ENCODE measurements around the gene ENTPD5.
"Not testable (repeated sequence)": the region's sequence is repeated elsewhere in the genome, so short reads cannot be mapped to it uniquely, and the experiment has no call there.

ENTPD5 gene

DNA sequence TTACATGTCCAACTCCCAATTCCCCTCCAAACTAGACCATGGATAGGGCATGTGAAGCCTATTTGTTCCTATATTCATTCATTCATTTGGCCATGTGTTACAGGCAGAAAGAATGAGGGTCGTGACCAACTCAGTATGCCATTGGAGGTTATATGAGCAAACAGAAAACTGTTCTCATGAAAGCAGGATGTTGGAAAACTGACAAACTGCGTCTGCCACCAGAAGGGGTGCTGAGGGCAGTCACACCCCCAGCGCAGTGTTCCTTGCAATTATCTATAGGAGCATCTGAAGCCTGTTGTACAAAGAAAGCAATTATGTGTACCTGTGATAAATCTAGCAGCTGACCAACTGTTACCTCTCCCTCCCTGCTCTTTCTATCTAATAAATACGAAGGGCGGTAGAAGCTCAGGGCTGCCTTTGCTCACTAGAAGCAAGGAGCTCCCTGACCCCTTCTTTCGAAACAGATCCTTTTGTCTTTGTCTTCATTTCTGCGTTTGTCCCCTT is 21.1 kb downstream of the ENTPD5 start:
- Histone ChIP-seq H3K9ac (ENCODE audit: low read depth, low read length) (no peak overlapping the region), H3K9me3 (ENCODE audit: insufficient read depth, low read depth, low read length) (no peaks in the 10 kb centered on the region), H3K36me3 (ENCODE audit: insufficient read depth, low read depth, low read length) (no peaks in the 10 kb centered on the region), H3K27me3 (ENCODE audit: insufficient read depth, low read length) (no peaks in the 10 kb centered on the region), H3K4me3 (ENCODE audit: low read length) (no peak overlapping the region), H3K27ac (ENCODE audit: low read length) (no peak overlapping the region), H3K4me1 (ENCODE audit: insufficient read depth, low read length) (no peaks in the 10 kb centered on the region)

DNA sequence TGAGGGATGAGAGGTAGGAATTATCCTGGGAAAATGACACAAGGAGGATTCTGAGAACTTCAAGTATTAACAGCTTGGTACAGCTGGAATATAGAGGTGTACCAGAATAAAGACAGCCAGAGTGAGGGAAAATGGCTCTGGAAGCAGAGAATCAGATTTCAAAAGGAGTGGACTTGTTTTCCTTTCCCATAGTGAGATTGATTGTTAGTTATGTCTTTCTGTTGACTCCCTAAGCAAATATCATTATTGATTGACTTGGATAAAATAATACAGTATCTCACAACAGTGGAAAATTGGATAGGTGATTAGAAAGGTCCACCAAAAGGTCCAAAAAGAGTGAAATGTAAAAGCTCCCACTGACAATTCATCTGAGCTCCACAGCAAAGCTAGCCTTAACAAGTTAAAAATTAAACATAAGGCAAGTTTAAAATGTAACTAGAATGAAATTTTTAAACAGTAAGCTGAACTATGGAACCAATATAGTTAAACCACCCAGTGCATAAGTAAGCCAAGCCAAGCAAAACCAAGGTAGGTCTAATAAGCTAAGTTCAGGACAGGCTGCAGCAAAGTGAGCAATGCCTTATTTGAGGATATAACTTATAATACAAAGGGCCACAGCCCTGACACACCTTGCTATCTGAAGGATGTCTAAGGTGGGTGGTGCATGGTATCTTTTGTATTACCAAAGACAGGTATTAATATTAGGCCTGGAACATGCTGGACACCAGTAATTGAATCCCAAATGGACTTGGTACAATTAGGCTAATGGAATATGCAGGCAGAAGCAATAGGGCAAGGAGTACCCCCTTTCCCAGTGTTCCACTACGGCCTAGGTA is 21.8 kb downstream of the ENTPD5 start:
- Histone ChIP-seq H3K9ac (ENCODE audit: low read depth, low read length) (no peak overlapping the region), H3K4me1 (ENCODE audit: insufficient read depth, low read length) (no peaks in the 10 kb centered on the region), H3K27me3 (ENCODE audit: insufficient read depth, low read length) (no peaks in the 10 kb centered on the region), H3K9me3 (ENCODE audit: insufficient read depth, low read depth, low read length) (no peaks in the 10 kb centered on the region), H3K27ac (ENCODE audit: low read length) (no peak overlapping the region), H3K36me3 (ENCODE audit: insufficient read depth, low read depth, low read length) (no peaks in the 10 kb centered on the region), H3K4me3 (ENCODE audit: low read length) (no peak overlapping the region)

DNA sequence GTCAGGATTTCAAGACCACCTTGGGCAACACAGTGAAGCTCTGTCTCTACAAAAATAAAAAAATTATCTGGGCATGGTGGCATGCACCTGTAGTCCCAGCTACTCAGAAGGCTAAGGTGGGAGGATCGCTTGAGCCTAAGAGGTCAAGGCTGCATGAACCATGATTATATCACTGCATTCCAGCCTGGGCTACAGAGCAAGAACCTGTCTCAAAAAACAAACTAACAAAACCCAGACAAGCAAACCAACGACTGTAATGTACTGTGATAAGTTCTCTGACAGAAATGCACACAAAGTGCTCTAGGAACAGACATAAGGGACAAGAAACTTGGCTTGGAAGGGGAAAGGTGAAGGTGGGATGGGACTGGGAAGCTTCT is 22.4 kb downstream of the ENTPD5 start:
- Histone ChIP-seq H3K27me3 (ENCODE audit: insufficient read depth, low read length) (no peaks in the 10 kb centered on the region), H3K9ac (ENCODE audit: low read depth, low read length) (no peak overlapping the region), H3K4me1 (ENCODE audit: insufficient read depth, low read length) (no peaks in the 10 kb centered on the region), H3K4me3 (ENCODE audit: low read length) (no peak overlapping the region), H3K9me3 (ENCODE audit: insufficient read depth, low read depth, low read length) (no peaks in the 10 kb centered on the region), H3K27ac (ENCODE audit: low read length) (no peak overlapping the region), H3K36me3 (ENCODE audit: insufficient read depth, low read depth, low read length) (no peaks in the 10 kb centered on the region)

DNA sequence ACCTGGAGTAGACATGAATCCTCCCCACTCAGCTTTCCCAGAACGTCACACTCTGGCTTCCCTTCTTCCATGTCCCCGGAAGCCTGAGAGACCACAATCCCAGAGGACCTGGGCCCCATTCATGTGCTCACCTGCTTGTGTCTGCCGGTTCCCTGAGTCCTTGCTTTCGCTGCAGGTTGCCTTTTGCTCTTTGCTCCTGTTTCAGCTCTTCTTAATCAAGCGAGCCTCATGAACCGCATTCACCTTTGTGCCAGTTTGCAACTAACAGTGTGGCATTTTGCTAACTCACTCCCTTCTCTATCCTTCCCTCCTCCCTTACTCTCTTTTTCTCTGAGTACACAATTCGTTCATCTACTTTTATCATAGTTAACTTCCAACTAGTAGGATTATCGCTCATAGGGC is 23.1 kb downstream of the ENTPD5 start:
- H3K9me3 ChIP-seq (ENCODE audit: insufficient read depth, low read depth, low read length) = no peaks in the 10 kb centered on the region
- H3K27ac ChIP-seq (ENCODE audit: low read length) = no peak overlapping the region
- H3K4me1 ChIP-seq (ENCODE audit: insufficient read depth, low read length) = no peaks in the 10 kb centered on the region
- H3K27me3 ChIP-seq (ENCODE audit: insufficient read depth, low read length) = no peaks in the 10 kb centered on the region
- H3K36me3 ChIP-seq (ENCODE audit: insufficient read depth, low read depth, low read length) = no peaks in the 10 kb centered on the region
- H3K9ac ChIP-seq (ENCODE audit: low read depth, low read length) = no peak overlapping the region
- no peak overlapping the region for H3K4me3 ChIP-seq (ENCODE audit: low read length)

DNA sequence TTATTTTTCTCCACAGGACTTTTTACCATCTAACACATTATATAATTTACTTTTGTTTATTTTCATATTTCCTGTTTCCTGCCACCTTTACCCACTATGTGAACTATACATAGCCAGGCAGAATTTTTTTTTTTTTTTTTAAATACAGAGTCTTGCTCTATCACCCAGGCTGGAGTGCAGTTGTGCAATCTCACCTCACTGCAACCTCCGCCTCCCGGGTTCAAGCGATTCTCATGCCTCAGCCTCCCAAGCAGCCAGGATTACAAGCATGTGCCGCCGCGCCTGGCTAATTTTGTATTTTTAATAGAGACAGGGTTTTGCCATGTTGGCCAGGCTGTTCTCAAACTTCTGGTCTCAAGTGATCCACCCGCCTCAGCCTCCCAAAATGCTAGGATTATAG is 24.2 kb downstream of the ENTPD5 start:
- H3K27ac ChIP-seq (ENCODE audit: low read length); H3K9me3 ChIP-seq (ENCODE audit: insufficient read depth, low read depth, low read length): not testable (repeated sequence)

DNA sequence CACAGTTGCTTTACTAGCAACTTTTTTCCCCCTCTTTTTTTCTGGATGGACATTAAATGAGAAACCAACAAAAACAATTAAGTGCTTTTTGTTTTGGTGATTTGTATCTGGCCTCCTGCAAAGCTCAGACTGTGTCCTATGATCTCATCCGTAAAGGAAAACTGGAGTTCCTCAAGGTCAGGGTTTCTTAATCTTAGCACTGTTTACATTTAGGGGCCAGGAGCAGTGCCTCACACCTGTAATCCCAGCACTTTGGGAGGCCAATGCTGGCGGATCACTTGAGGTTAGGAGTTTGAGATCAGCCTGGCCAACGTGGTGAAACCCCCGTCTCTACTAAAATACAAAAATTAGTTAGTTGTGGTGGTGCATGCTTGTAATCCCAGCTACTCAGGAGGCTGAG is 28.0 kb downstream of the ENTPD5 start:
- Histone ChIP-seq H3K4me3 (ENCODE audit: low read length) (no peak overlapping the region), H3K27me3 (ENCODE audit: insufficient read depth, low read length) (no peaks in the 10 kb centered on the region), H3K36me3 (ENCODE audit: insufficient read depth, low read depth, low read length) (peaks cover 7% of the 10 kb centered on the region; the same call in 1 of the 2 replicates), H3K9ac (ENCODE audit: low read depth, low read length) (no peak overlapping the region), H3K9me3 (ENCODE audit: insufficient read depth, low read depth, low read length) (no peaks in the 10 kb centered on the region), H3K4me1 (ENCODE audit: insufficient read depth, low read length) (no peaks in the 10 kb centered on the region), H3K27ac (ENCODE audit: low read length) (no peak overlapping the region)

More for the DNA sequence above, 24.2 kb downstream of the ENTPD5 start:
- not testable (repeated sequence) for H3K36me3 ChIP-seq (ENCODE audit: insufficient read depth, low read depth, low read length); H3K4me1 ChIP-seq (ENCODE audit: insufficient read depth, low read length); H3K9ac ChIP-seq (ENCODE audit: low read depth, low read length); H3K27me3 ChIP-seq (ENCODE audit: insufficient read depth, low read length); H3K4me3 ChIP-seq (ENCODE audit: low read length)

DNA sequence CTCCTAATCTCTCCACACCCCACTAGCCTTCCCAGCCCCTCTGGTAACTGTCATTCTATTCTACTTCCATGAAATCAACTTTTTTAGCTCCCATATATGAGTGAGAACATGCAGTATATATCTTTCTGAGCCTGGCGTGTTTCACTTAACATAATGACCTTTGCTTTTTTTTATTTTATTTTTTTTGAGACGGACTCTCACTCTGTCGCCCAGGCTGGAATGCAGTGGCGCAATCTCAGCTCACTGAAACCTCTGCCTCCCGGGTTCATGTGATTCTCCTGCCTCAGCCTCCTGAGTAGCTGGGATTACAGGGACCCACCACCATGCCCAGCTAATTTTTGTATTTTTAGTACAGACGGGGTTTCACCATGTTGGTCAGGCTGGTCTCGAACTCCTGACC is 30.4 kb downstream of the ENTPD5 start:
- H3K36me3 ChIP-seq (ENCODE audit: insufficient read depth, low read depth, low read length); H3K4me1 ChIP-seq (ENCODE audit: insufficient read depth, low read length); H3K9me3 ChIP-seq (ENCODE audit: insufficient read depth, low read depth, low read length); H3K4me3 ChIP-seq (ENCODE audit: low read length); H3K27ac ChIP-seq (ENCODE audit: low read length); H3K9ac ChIP-seq (ENCODE audit: low read depth, low read length); H3K27me3 ChIP-seq (ENCODE audit: insufficient read depth, low read length): not testable (repeated sequence)

- Histone ChIP-seq H3K27me3 (ENCODE audit: insufficient read depth, low read length) (no peaks in the 10 kb centered on the region), H3K36me3 (ENCODE audit: insufficient read depth, low read depth, low read length) (peaks cover 8% of the 10 kb centered on the region; the same call in 1 of the 2 replicates), H3K9me3 (ENCODE audit: insufficient read depth, low read depth, low read length) (no peaks in the 10 kb centered on the region), H3K4me3 (ENCODE audit: low read length) (no peak overlapping the region), H3K27ac (ENCODE audit: low read length) (no peak overlapping the region), H3K9ac (ENCODE audit: low read depth, low read length) (no peak overlapping the region), H3K4me1 (ENCODE audit: insufficient read depth, low read length) (no peaks in the 10 kb centered on the region)
Observed at GRCh38 chr14:73988065-73988464, 31.0 kb downstream of the ENTPD5 start.

- H3K27me3 ChIP-seq (ENCODE audit: insufficient read depth, low read length) = no peaks in the 10 kb centered on the region
- no peak overlapping the region for H3K4me3 ChIP-seq (ENCODE audit: low read length)
- H3K4me1 ChIP-seq (ENCODE audit: insufficient read depth, low read length) = no peaks in the 10 kb centered on the region
- no peak overlapping the region for H3K9ac ChIP-seq (ENCODE audit: low read depth, low read length)
- H3K9me3 ChIP-seq (ENCODE audit: insufficient read depth, low read depth, low read length) = no peaks in the 10 kb centered on the region
- H3K27ac ChIP-seq (ENCODE audit: low read length) = no peak overlapping the region
- H3K36me3 ChIP-seq (ENCODE audit: insufficient read depth, low read depth, low read length) = peaks cover 7% of the 10 kb centered on the region; the same call in 1 of the 2 replicates
Observed at GRCh38 chr14:73977896-73978295, 41.2 kb downstream of the ENTPD5 start.

- H3K27ac ChIP-seq (ENCODE audit: low read length) = no peak overlapping the region
- no peak overlapping the region for H3K9ac ChIP-seq (ENCODE audit: low read depth, low read length)
- H3K9me3 ChIP-seq (ENCODE audit: insufficient read depth, low read depth, low read length) = no peaks in the 10 kb centered on the region
- H3K27me3 ChIP-seq (ENCODE audit: insufficient read depth, low read length) = no peaks in the 10 kb centered on the region
- peaks cover 7% of the 10 kb centered on the region; the same call in 1 of the 2 replicates for H3K36me3 ChIP-seq (ENCODE audit: insufficient read depth, low read depth, low read length)
- H3K4me3 ChIP-seq (ENCODE audit: low read length) = no peak overlapping the region
- no peaks in the 10 kb centered on the region for H3K4me1 ChIP-seq (ENCODE audit: insufficient read depth, low read length)
Observed at GRCh38 chr14:73976125-73976524, 43.0 kb downstream of the ENTPD5 start.

GRCh38 chr14:73973497-73973896 is 45.6 kb downstream of the ENTPD5 start:
- H3K4me1 ChIP-seq (ENCODE audit: insufficient read depth, low read length) = no peaks in the 10 kb centered on the region
- H3K27me3 ChIP-seq (ENCODE audit: insufficient read depth, low read length) = no peaks in the 10 kb centered on the region
- H3K9me3 ChIP-seq (ENCODE audit: insufficient read depth, low read depth, low read length) = no peaks in the 10 kb centered on the region
- peaks cover 12% of the 10 kb centered on the region; the same call in 1 of the 2 replicates for H3K36me3 ChIP-seq (ENCODE audit: insufficient read depth, low read depth, low read length)
- H3K27ac ChIP-seq (ENCODE audit: low read length) = no peak overlapping the region
- no peak overlapping the region for H3K4me3 ChIP-seq (ENCODE audit: low read length)
- no peak overlapping the region for H3K9ac ChIP-seq (ENCODE audit: low read depth, low read length)

DNA sequence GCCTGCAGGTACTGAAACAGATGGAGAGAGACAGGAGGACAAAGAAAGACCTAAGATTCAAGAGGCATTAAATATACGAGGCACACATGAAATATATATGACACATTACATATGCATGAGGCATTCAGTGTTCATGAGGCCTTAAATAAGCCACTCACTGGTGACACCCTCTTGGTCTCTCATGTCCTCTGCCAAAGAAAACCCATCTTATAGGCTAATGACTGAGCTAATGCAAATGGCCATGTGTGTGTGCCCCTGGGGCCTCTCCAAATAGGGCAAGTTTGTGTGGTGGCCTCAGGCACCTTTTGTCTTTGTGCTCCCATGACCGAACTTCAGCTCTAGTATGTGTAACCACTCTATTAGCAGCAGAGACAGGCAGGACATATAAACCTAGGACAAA is 50.2 kb downstream of the ENTPD5 start:
- no peaks in the 10 kb centered on the region for H3K9me3 ChIP-seq (ENCODE audit: insufficient read depth, low read depth, low read length)
- H3K27me3 ChIP-seq (ENCODE audit: insufficient read depth, low read length) = no peaks in the 10 kb centered on the region
- no peak overlapping the region for H3K27ac ChIP-seq (ENCODE audit: low read length)
- no peak overlapping the region for H3K9ac ChIP-seq (ENCODE audit: low read depth, low read length)
- H3K4me3 ChIP-seq (ENCODE audit: low read length) = no peak overlapping the region
- no peaks in the 10 kb centered on the region for H3K4me1 ChIP-seq (ENCODE audit: insufficient read depth, low read length)
- H3K36me3 ChIP-seq (ENCODE audit: insufficient read depth, low read depth, low read length) = peaks cover 12% of the 10 kb centered on the region

Measured in iPS-20b (cell line).